ENCODE results near the gene ZFHX2.

The ZFHX2 gene

GRCh38 chr14:23557521-23557920, 6.0 kb upstream of the ZFHX2 start:
- peak overlapping the region; percentile 93 for H3K27ac ChIP-seq
- TF ChIP-seq CTCF (conservative IDR thresholded peaks at IDR 0.05): no peak

GRCh38 chr14:23556700-23557440, 5.3 kb upstream of the ZFHX2 start:
- H3K27ac ChIP-seq: peak overlapping the region; percentile 93
- TF ChIP-seq CTCF (conservative IDR thresholded peaks at IDR 0.05): no peak

- peak within 1 kb of the TSS; percentile 93 for H3K27ac ChIP-seq
- no peak for TF ChIP-seq CTCF (conservative IDR thresholded peaks at IDR 0.05)
Measured at GRCh38 chr14:23555882-23556699, 4.5 kb upstream of the ZFHX2 start, which contains the start of gene THTPA. THTPA (plus strand) TSS chr14:23556271; CDS start chr14:23556758, 487 bp downstream.

- H3K27ac ChIP-seq: peak overlapping the region; percentile 93
- no peak for TF ChIP-seq CTCF (conservative IDR thresholded peaks at IDR 0.05)
Measured at GRCh38 chr14:23555533-23555881, 3.9 kb upstream of the ZFHX2 start.

GRCh38 chr14:23550812-23551265, 726 bp downstream of the ZFHX2 start:
- peak overlapping the region; percentile 81 for H3K27ac ChIP-seq
- no peak for TF ChIP-seq CTCF (conservative IDR thresholded peaks at IDR 0.05)

GRCh38 chr14:23550131-23550811, 1.3 kb downstream of the ZFHX2 start:
- TF ChIP-seq CTCF (conservative IDR thresholded peaks at IDR 0.05): no peak
- H3K27ac ChIP-seq: peak overlapping the region; percentile 81
